CD14-positive monocyte (primary cell): ENCODE measurements around the gene GLDN. TPM values are rescaled to one million over a fixed set of nuclear protein-coding genes. Genes with fewer than 3 reads are reported as not detected.

Experiments used
- DNase-seq, 3 donors: peaks; one replicate each; pipeline ENCODE4 v3.0.0-alpha.2; 2011 to 2022
- H2AFZ ChIP-seq: 2 replicates; pipeline ENCODE4 v1.6.0; 2012; ENCODE audit warnings: mild to moderate bottlenecking, low read depth, low read length, inconsistent platforms; ENCODE audit not compliant: insufficient read depth, poor library complexity, severe bottlenecking
- H3K27ac ChIP-seq, 2 donors: 1 replicate in 1 of 2; 2 replicates in 1 of 2; pipeline ENCODE4 v1.5.1; 2012 to 2013; ENCODE audit warnings: low read length in 2 of 2, control low read depth in 1 of 2, inconsistent platforms in 1 of 2, low read depth in 1 of 2, mild to moderate bottlenecking in 1 of 2
- H3K27me3 ChIP-seq, 2 donors: one replicate each; pipeline versions ENCODE4 v1.6.0 to v1.6.1; 2011 to 2013; ENCODE audit warnings: low read length in 2 of 2; ENCODE audit not compliant: control insufficient read depth in 2 of 2, insufficient read depth in 2 of 2
- H3K36me3 ChIP-seq, 2 donors: replicated peaks in 1 of 2; 1 replicate in 1 of 2; 2 replicates in 1 of 2; pipeline versions ENCODE4 v1.5.1 to v1.6.1; 2012 to 2013; ENCODE audit warnings: low read length in 2 of 2, control low read depth in 1 of 2, inconsistent platforms in 1 of 2, mild to moderate bottlenecking in 1 of 2; ENCODE audit not compliant: insufficient read depth in 2 of 2, control insufficient read depth in 1 of 2
- H3K4me1 ChIP-seq, 2 donors: 1 replicate in 1 of 2; 2 replicates in 1 of 2; pipeline versions ENCODE4 v1.5.1 to v1.6.1; 2012 to 2013; ENCODE audit warnings: low read length in 2 of 2, control low read depth in 1 of 2, inconsistent platforms in 1 of 2, mild to moderate bottlenecking in 1 of 2, moderate library complexity in 1 of 2; ENCODE audit not compliant: insufficient read depth in 2 of 2, control insufficient read depth in 1 of 2
- H3K4me2 ChIP-seq: replicated peaks from 2 replicates; pipeline ENCODE3; 2012; ENCODE audit warnings: low read length, moderate library complexity, mild to moderate bottlenecking; ENCODE audit not compliant: poor library complexity, severe bottlenecking; ENCODE audit errors: extremely low read depth
- H3K4me3 ChIP-seq, 3 experiments: fragments of 200-600 bp in 1 of 3; sonication (generic) in 1 of 3; replicated peaks in 1 of 3; 1 replicate in 2 of 3; 2 replicates in 1 of 3; pipeline ENCODE4 v1.5.1; 2011 to 2013; ENCODE audit warnings: low read length in 3 of 3, mild to moderate bottlenecking in 3 of 3, control low read depth in 2 of 3, low read depth in 2 of 3, inconsistent platforms in 1 of 3, moderate library complexity in 1 of 3
- H3K79me2 ChIP-seq: 2 replicates; pipeline ENCODE4 v1.6.0; 2012; ENCODE audit warnings: mild to moderate bottlenecking, control low read depth, inconsistent platforms, low read length, moderate library complexity; ENCODE audit not compliant: insufficient read depth
- H3K9ac ChIP-seq: 2 replicates; pipeline ENCODE4 v1.6.0; 2017; ENCODE audit warnings: low read length, mild to moderate bottlenecking; ENCODE audit not compliant: insufficient read depth, poor library complexity, severe bottlenecking
- H3K9me3 ChIP-seq, 2 donors: replicated peaks in 1 of 2; 1 replicate in 1 of 2; 2 replicates in 1 of 2; pipeline versions ENCODE4 v1.5.1 to v1.6.1; 2012 to 2013; ENCODE audit warnings: low read length in 2 of 2, control low read depth in 1 of 2; ENCODE audit not compliant: control insufficient read depth in 1 of 2, insufficient read depth in 1 of 2
- H4K20me1 ChIP-seq: 2 replicates; pipeline ENCODE4 v1.6.0; 2012; ENCODE audit warnings: mild to moderate bottlenecking, low read length, control low read depth, moderate library complexity; ENCODE audit not compliant: insufficient read depth
- H3K27ac Mint-ChIP-seq, 7 donors: one replicate each; pipeline ENCODE4 v1.8.0; 2020; ENCODE audit warnings: mild to moderate bottlenecking in 7 of 7, mixed read lengths in 7 of 7, moderate library complexity in 6 of 7, inconsistent platforms in 2 of 7
- H3K27me3 Mint-ChIP-seq, 3 donors: one replicate each; pipeline ENCODE4 v1.8.0; 2021 to 2022; ENCODE audit warnings: low read depth in 3 of 3, mild to moderate bottlenecking in 3 of 3, mixed read lengths in 3 of 3, moderate library complexity in 3 of 3, inconsistent platforms in 1 of 3
- H3K36me3 Mint-ChIP-seq, 2 donors: one replicate each; pipeline ENCODE4 v1.8.0; 2020; ENCODE audit warnings: mixed read lengths in 2 of 2, inconsistent platforms in 1 of 2, mild to moderate bottlenecking in 1 of 2
- H3K4me1 Mint-ChIP-seq: one replicate; pipeline ENCODE4 v1.8.0; 2020; ENCODE audit warnings: mild to moderate bottlenecking, mixed read lengths
- H3K4me3 Mint-ChIP-seq, 2 donors: one replicate each; pipeline ENCODE4 v1.8.0; 2020; ENCODE audit warnings: mild to moderate bottlenecking in 2 of 2, mixed read lengths in 2 of 2, moderate library complexity in 1 of 2
- H3K9me3 Mint-ChIP-seq, 7 donors: one replicate each; pipeline ENCODE4 v1.8.0; 2020 to 2022; ENCODE audit warnings: mixed read lengths in 7 of 7, mild to moderate bottlenecking in 6 of 7, moderate library complexity in 6 of 7, inconsistent platforms in 2 of 7
- WGBS: methylation state at CpG from one replicate; pipeline ENCODE4 v1.1.5; 2013; ENCODE audit warnings: missing lambda C conversion rate; ENCODE audit not compliant: insufficient coverage; 5-methylcytosine and 5-hydroxymethylcytosine counted together
- intact Hi-C, 2 donors: fragments of 100-400 bp; cut with micrococcal nuclease; formaldehyde crosslinking; loops; one replicate each; pipeline versions ENCODE4 v1.15.0 to v1.15.1; 2023
- polyA plus RNA-seq, 3 donors: library from polyadenylated mRNA; depleted of rRNA in 1 of 3; unstranded in 2 of 3; stranded (reverse) in 1 of 3; fragments of 300-500 nt in 2 of 3; fragments of >200 nt in 1 of 3; fragmentation: Illumina TruSeq in 2 of 3; gene quantifications; 1 replicate in 2 of 3; 2 replicates in 1 of 3; pipeline ENCODE4 v1.2.3, GENCODE V29; 2012 to 2021
- TF ChIP-seq, protein P1 (sequence below): fragments of 200-600 bp; IDR thresholded peaks from one replicate; pipeline ENCODE4 v1.8.0; 2022; ENCODE audit warnings: antibody characterized with exemption, mild to moderate bottlenecking

GLDN gene
- polyA plus RNA-seq, 3 donors, result 0.04 TPM; not detected in 2

DNA sequence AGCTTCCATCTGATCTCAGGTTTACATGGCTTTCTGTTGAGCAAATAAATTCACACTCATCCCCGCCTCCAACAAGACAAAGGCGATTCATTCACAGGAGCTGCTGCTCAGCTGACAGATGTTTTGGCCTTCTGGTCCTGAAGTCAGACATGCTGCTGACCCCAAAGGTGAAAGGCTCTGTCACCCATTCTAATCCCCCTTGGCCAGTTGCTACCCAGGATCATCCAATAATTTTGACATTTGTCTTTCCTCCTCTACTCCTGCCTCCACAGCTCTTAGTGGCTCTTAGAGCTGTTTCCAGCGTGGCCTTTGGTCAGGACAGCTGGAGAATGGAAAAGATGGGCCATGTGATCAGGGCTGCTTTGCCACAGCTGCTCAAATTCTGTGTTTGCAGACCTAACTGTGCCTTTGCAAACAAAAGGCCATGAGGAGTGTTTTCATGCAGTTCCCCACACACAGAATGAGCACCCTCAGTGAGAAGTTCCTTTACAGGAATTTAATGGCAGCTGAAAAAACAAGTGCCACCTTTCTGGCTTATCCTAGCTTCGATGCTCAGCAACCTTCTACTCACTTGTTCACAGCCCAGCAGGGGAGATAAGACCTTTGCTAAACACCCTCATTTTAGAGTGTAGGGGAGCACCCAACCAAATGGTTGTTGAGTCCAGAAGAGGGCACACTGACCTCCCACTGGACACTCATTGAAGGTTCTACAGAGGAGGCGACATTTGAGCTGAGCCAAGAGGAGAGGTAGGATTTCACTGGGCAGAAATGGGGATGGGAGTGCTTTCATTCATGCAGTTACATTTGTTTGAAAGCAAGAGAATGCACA lies 42.1 kb upstream of the GLDN start:
- 97% methylated on average over 3 of the region's 5 CpGs for WGBS
- Histone ChIP-seq H3K4me1 (peaks cover 0 to 3% of the 10 kb centered on the region in 2 donors), H3K9me3 (no peaks in the 10 kb centered on the region), H2AFZ (no peak overlapping the region), H4K20me1 (no peaks in the 10 kb centered on the region), H3K79me2 (no peaks in the 10 kb centered on the region), H3K36me3 (no peaks in the 10 kb centered on the region), H3K27ac (no peak overlapping the region), H3K4me3 (no peak overlapping the region), H3K27me3 (no peaks in the 10 kb centered on the region), H3K9ac (no peak overlapping the region), H3K4me2 (no peak overlapping the region)
- Mint-ChIP-seq H3K27me3 (peaks cover 0 to 5% (median 3%) of the 10 kb centered on the region in 3 donors), H3K9me3 (peaks cover 0 to 4% (median 0%) of the 10 kb centered on the region in 7 donors), H3K4me3 (no peak overlapping the region), H3K36me3 (no peaks in the 10 kb centered on the region), H3K27ac (no peak overlapping the region), H3K4me1 (peaks cover 10% of the 10 kb centered on the region)
- TF ChIP-seq, protein P1, sequence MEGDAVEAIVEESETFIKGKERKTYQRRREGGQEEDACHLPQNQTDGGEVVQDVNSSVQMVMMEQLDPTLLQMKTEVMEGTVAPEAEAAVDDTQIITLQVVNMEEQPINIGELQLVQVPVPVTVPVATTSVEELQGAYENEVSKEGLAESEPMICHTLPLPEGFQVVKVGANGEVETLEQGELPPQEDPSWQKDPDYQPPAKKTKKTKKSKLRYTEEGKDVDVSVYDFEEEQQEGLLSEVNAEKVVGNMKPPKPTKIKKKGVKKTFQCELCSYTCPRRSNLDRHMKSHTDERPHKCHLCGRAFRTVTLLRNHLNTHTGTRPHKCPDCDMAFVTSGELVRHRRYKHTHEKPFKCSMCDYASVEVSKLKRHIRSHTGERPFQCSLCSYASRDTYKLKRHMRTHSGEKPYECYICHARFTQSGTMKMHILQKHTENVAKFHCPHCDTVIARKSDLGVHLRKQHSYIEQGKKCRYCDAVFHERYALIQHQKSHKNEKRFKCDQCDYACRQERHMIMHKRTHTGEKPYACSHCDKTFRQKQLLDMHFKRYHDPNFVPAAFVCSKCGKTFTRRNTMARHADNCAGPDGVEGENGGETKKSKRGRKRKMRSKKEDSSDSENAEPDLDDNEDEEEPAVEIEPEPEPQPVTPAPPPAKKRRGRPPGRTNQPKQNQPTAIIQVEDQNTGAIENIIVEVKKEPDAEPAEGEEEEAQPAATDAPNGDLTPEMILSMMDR, result no peak
- intact Hi-C loops, result no loop called here
- DNase-seq, result no peak

DNA sequence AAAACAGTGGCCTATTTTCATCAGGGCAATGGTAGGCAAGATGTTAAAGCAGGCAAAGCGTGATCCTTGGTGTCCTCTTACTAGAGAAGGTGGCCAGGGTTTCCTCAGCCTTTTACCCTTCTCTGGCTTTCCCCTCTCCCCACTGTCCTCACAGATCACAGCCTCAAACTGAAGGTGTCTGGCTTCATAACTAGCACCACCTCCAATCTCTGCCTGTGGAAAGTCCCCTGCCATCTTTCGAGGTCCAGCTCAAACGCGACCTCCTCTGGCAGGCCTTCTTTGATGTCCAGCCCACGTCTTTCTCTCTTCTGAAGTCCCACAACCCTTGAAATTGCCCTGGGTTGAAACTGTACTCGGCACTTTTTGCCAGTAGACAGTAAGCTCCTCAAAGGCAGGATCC lies 39.0 kb upstream of the GLDN start:
- WGBS, result 82% methylated on average over 5 of the region's 6 CpGs
- no peaks in the 10 kb centered on the region for H3K27me3 ChIP-seq
- Mint-ChIP-seq H3K4me3 (no peak overlapping the region), H3K27ac (no peak overlapping the region), H3K27me3 (peaks cover 3 to 7% (median 5%) of the 10 kb centered on the region in 3 donors), H3K36me3 (no peaks in the 10 kb centered on the region), H3K4me1 (peaks cover 11% of the 10 kb centered on the region), H3K9me3 (peaks cover 0 to 2% (median 0%) of the 10 kb centered on the region in 7 donors)
- no peak for DNase-seq
- H3K9ac ChIP-seq, result no peak overlapping the region
- H3K36me3 ChIP-seq, result no peaks in the 10 kb centered on the region
- H4K20me1 ChIP-seq, result no peaks in the 10 kb centered on the region
- H3K4me3 ChIP-seq, result no peak overlapping the region
- H3K79me2 ChIP-seq, result no peaks in the 10 kb centered on the region
- H3K9me3 ChIP-seq, result no peaks in the 10 kb centered on the region
- H3K4me1 ChIP-seq, result peaks cover 1 to 4% of the 10 kb centered on the region in 2 donors
- TF ChIP-seq, protein P1, result no peak
- H3K27ac ChIP-seq, result no peak overlapping the region
- H2AFZ ChIP-seq, result no peak overlapping the region
- intact Hi-C loops, result no loop called here
- H3K4me2 ChIP-seq, result no peak overlapping the region
